ENCODE results near the gene DNAH14.

Gene DNAH14

GRCh38 chr1:225362805-225363204, 433.3 kb downstream of the DNAH14 start:
- in situ Hi-C loops (cut with MboI; ENCODE audit: low pct_unique_long_range_greater_than_20kb, low sequenced_read_pairs, unreplicated experiment), result no loop called here
- no peak for DNase-seq (ENCODE audit: low spot score)
- TF ChIP-seq CTCF (IDR thresholded peaks at IDR 0.05; ENCODE audit: extremely low read depth, insufficient read depth, missing control alignments), result no peak

GRCh38 chr1:225364439-225364838, 435.0 kb downstream of the DNAH14 start:
- no peak for DNase-seq (ENCODE audit: low spot score)
- no peak for TF ChIP-seq CTCF (IDR thresholded peaks at IDR 0.05; ENCODE audit: extremely low read depth, insufficient read depth, missing control alignments)
- in situ Hi-C loops (cut with MboI; ENCODE audit: low pct_unique_long_range_greater_than_20kb, low sequenced_read_pairs, unreplicated experiment), result no loop called here

- in situ Hi-C loops (cut with MboI; ENCODE audit: low pct_unique_long_range_greater_than_20kb, low sequenced_read_pairs, unreplicated experiment), result no loop called here
- TF ChIP-seq CTCF (IDR thresholded peaks at IDR 0.05; ENCODE audit: extremely low read depth, insufficient read depth, missing control alignments), result no peak
- no peak for DNase-seq (ENCODE audit: low spot score)
These were observed 436.5 kb downstream of the DNAH14 start for GRCh38 chr1:225366018-225366417.

- DNase-seq (ENCODE audit: low spot score), result no peak
- in situ Hi-C loops (cut with MboI; ENCODE audit: low pct_unique_long_range_greater_than_20kb, low sequenced_read_pairs, unreplicated experiment), result no loop called here
- TF ChIP-seq CTCF (IDR thresholded peaks at IDR 0.05; ENCODE audit: extremely low read depth, insufficient read depth, missing control alignments), result no peak
These were observed 437.1 kb downstream of the DNAH14 start for GRCh38 chr1:225366552-225366951.

GRCh38 chr1:225368036-225368552, 438.6 kb downstream of the DNAH14 start:
- TF ChIP-seq CTCF (IDR thresholded peaks at IDR 0.05; ENCODE audit: extremely low read depth, insufficient read depth, missing control alignments), result no peak
- no peak for DNase-seq (ENCODE audit: low spot score)
- in situ Hi-C loops (cut with MboI; ENCODE audit: low pct_unique_long_range_greater_than_20kb, low sequenced_read_pairs, unreplicated experiment), result no loop called here

GRCh38 chr1:225371366-225372010, 442.0 kb downstream of the DNAH14 start:
- in situ Hi-C loops (cut with MboI; ENCODE audit: low pct_unique_long_range_greater_than_20kb, low sequenced_read_pairs, unreplicated experiment), result no loop called here
- no peak for DNase-seq (ENCODE audit: low spot score)
- TF ChIP-seq CTCF (IDR thresholded peaks at IDR 0.05; ENCODE audit: extremely low read depth, insufficient read depth, missing control alignments), result no peak
